Tibial artery (tissue), 4 donors: Measurements from ENCODE around the gene HAL.
A peak's percentile ranks its signal among the peaks of the same experiment; 100 is the strongest.

Source experiments
- DNase-seq, 2 donors: peaks; one replicate each; pipeline ENCODE4 v3.0.0-alpha.2; 2019
- H3K27ac ChIP-seq, 2 donors: fragments of 200-600 bp; sonication (generic) in 1 of 2; 1 replicate in 1 of 2; 2 replicates in 1 of 2; pipeline ENCODE4 v1.5.1; 2018 to 2019; ENCODE audit warnings: mild to moderate bottlenecking in 1 of 2
- H3K27me3 ChIP-seq, 2 donors: fragments of 200-600 bp; sonication (generic) in 1 of 2; one replicate each; pipeline versions ENCODE4 v1.5.1 to v1.6.0; 2016 to 2019
- H3K36me3 ChIP-seq, 3 donors: fragments of 200-600 bp; sonication (generic) in 2 of 3; one replicate each; pipeline ENCODE4 v1.5.1; 2016 to 2019; ENCODE audit warnings: mild to moderate bottlenecking in 2 of 3
- H3K4me1 ChIP-seq, 4 donors: fragments of 200-600 bp; sonication (generic) in 2 of 4; 1 replicate in 3 of 4; 2 replicates in 1 of 4; pipeline ENCODE4 v1.5.1; 2016 to 2019
- H3K4me3 ChIP-seq, 2 donors: fragments of 200-600 bp; sonication (generic) in 1 of 2; 1 replicate in 1 of 2; 2 replicates in 1 of 2; pipeline ENCODE4 v1.5.1; 2018 to 2019; ENCODE audit warnings: mild to moderate bottlenecking in 2 of 2
- H3K9me3 ChIP-seq, 3 donors: fragments of 200-600 bp; sonication (generic) in 1 of 3; one replicate each; pipeline ENCODE4 v1.5.1; 2016 to 2019
- intact Hi-C: fragments of 100-400 bp; cut with DNase I; formaldehyde crosslinking; loops from one replicate; pipeline ENCODE4 v1.15.0; 2023; ENCODE audit warnings: low total_unique reads
- TF ChIP-seq, protein P1 (sequence below), 2 experiments: fragments of 200-600 bp in 1 of 2; fragments of 450-650 bp in 1 of 2; IDR thresholded peaks; one replicate each; pipeline ENCODE4 v1.5.1; 2017 to 2019; ENCODE audit warnings: antibody characterized with exemption in 2 of 2, mild to moderate bottlenecking in 1 of 2, moderate library complexity in 1 of 2

The HAL gene

DNA sequence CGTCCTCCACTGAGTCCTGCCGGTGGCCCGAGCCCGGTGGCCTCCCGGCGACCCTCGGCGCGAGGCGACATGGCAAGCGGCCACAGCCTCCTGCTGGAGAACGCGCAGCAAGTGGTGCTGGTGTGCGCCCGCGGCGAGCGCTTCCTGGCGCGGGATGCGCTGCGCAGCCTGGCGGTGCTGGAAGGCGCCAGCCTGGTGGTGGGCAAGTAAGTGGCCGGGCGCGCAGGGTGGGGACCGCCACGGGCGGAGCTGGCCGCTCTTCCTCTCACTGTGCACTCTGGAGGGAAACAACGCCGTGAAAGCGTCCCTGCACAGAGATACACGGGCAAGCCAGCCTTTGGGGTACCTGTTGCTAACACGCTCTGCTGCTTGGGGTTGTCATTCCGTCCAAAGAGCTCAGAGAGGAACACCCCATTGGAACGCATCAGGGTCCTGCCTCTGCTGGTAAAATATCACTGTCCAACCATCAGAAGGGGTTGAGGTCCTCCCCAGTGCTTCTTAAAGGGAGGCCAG is 52.8 kb downstream of the HAL start, which contains the start of gene AMDHD1:
AMDHD1 (plus strand) TSS at position 2 of the 513 bp plus-strand sequence; CDS start at position 70, 68 bp downstream.
- Histone ChIP-seq H3K9me3 (no peaks in the 10 kb centered on the region), H3K27me3 (no peaks in the 10 kb centered on the region), H3K36me3 (no peaks in the 10 kb centered on the region), H3K4me3 (peak within 1 kb of the TSS; percentile 71 to 77), H3K4me1 (peaks cover 0 to 15% (median 4%) of the 10 kb centered on the region in 4 donors), H3K27ac (peak within 1 kb of the TSS; percentile 66 to 70)
- TF ChIP-seq, protein P1, sequence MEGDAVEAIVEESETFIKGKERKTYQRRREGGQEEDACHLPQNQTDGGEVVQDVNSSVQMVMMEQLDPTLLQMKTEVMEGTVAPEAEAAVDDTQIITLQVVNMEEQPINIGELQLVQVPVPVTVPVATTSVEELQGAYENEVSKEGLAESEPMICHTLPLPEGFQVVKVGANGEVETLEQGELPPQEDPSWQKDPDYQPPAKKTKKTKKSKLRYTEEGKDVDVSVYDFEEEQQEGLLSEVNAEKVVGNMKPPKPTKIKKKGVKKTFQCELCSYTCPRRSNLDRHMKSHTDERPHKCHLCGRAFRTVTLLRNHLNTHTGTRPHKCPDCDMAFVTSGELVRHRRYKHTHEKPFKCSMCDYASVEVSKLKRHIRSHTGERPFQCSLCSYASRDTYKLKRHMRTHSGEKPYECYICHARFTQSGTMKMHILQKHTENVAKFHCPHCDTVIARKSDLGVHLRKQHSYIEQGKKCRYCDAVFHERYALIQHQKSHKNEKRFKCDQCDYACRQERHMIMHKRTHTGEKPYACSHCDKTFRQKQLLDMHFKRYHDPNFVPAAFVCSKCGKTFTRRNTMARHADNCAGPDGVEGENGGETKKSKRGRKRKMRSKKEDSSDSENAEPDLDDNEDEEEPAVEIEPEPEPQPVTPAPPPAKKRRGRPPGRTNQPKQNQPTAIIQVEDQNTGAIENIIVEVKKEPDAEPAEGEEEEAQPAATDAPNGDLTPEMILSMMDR (IDR thresholded peaks at IDR 0.05), result peak in 1 of 2 experiments; percentile 37
- peak; percentile 27 to 69 for DNase-seq
- intact Hi-C loops, result loop anchor here (10.0 kb wide), 1 partner anchor 89 kb away; the partner anchor contains the start of gene SNRPF

DNA sequence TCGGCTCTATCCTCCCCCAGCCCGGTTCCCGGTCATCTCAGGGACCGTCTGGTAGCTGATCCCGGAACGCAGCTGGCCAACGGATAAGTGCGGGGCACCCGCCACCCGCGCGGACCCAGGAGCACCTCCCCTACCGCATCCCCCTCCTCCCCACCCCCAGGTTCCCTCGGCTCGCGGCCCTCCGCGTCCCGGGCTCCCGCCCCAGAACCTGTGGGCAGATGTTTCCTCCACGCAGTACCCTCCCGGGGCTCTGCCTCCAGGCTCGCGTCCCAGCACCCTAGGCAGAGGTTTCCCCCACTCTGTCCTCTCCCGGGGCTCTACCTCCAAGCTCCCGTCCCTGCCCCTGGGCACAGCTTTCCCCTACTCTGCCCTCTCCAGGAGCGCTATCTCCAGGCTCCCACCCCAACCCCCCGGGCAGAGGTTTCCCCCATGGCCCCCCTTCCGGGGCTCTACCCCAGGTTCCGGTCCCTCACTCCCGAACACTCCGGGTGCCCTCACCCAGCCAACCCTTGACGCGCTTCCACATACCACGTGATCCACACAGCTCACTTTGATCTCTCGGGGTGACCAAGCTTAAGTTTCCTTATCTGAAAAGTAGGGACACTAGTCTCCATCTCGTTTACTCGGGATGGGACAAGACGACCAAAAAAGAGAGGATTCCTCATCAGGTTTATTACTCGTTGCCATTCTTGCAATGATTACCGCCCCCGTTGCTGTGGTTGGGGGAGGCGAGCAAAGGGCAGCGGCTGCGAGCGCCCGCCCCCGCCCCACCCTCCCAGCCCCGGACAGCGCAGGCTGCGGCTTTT is 53.4 kb downstream of the HAL start, which contains the start of gene CCDC38:
CCDC38 (minus strand) TSS at position 91 of the 806 bp plus-strand sequence. CDS start 6,105 bp downstream, outside the sequence.
- Histone ChIP-seq H3K27ac (peak within 1 kb of the TSS; percentile 66 to 70), H3K27me3 (no peaks in the 10 kb centered on the region), H3K36me3 (no peaks in the 10 kb centered on the region), H3K9me3 (no peaks in the 10 kb centered on the region), H3K4me3 (peak within 1 kb of the TSS; percentile 71 to 77), H3K4me1 (peaks cover 0 to 15% (median 4%) of the 10 kb centered on the region in 4 donors)
- intact Hi-C loops, result loop anchor here (10.0 kb wide), 1 partner anchor 88 kb away; the partner anchor contains the start of gene SNRPF
- TF ChIP-seq, protein P1 (IDR thresholded peaks at IDR 0.05), result no peak
- peak; percentile 73 to 79 for DNase-seq

DNA sequence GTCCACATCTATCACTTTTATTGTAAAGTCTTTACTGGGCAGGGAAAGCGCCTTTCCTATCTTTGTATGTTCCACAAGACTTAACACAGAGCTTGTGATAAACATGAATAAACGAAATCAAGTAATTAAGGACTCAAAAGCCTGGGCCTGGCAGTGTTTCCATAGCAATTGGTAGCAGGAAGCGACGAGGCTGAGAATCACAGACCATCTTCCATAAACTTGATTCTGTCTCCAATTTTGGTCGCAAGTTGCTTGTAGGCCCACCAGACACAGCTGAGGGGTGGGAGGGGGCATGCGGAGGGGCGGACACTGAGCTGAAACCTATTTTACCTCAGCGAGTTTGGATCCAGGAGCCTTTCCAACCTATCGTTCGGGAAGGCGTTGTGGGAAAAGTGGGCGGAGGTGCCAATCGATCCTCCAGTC is 54.0 kb downstream of the HAL start:
- TF ChIP-seq, protein P1 (IDR thresholded peaks at IDR 0.05), result no peak
- Histone ChIP-seq H3K36me3 (no peaks in the 10 kb centered on the region), H3K27ac (peak overlapping the region; percentile 66 to 70), H3K27me3 (no peaks in the 10 kb centered on the region), H3K9me3 (no peaks in the 10 kb centered on the region), H3K4me1 (peaks cover 0 to 15% (median 4%) of the 10 kb centered on the region in 4 donors), H3K4me3 (peak overlapping the region; percentile 71 to 77)
- intact Hi-C loops, result loop anchor here (10.0 kb wide), 1 partner anchor 87 kb away; the partner anchor contains the start of gene SNRPF
- no peak for DNase-seq

DNA sequence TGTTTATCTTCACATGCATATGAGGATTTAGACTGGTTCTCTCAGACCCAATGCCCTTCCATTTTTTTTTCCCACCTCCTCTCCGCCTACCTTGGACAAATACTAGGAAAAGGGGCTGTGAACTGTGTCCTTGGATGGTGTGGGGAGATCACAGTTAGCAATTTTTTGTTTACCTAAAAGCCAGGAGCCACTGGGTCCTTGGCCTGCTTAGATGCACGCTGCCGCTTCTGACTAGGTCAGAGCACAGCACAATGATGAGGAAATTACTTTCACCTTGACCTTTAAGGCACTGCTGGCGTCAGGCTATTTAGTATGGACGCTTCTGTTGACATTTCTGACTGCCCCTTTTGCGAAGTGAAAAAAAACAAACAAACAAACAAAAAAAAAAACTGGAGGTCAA is 55.6 kb downstream of the HAL start:
- Histone ChIP-seq H3K4me1 (peaks cover 0 to 15% (median 4%) of the 10 kb centered on the region in 4 donors), H3K27ac (no peak overlapping the region), H3K4me3 (no peak overlapping the region), H3K27me3 (no peaks in the 10 kb centered on the region), H3K36me3 (no peaks in the 10 kb centered on the region), H3K9me3 (no peaks in the 10 kb centered on the region)
- no peak for DNase-seq
- TF ChIP-seq, protein P1 (IDR thresholded peaks at IDR 0.05), result no peak
- intact Hi-C loops, result loop anchor here (10.0 kb wide), 1 partner anchor 86 kb away; the partner anchor contains the start of gene SNRPF
